Immature natural killer cell (primary cell): ENCODE measurements around the gene TUBGCP2. TPM values are rescaled to one million over a fixed set of nuclear protein-coding genes. Genes with fewer than 3 reads are reported as not detected.
A peak's percentile ranks its signal among the peaks of the same experiment; 100 is the strongest.
"Not testable (repeated sequence)": the region's sequence is repeated elsewhere in the genome, so short reads cannot be mapped to it uniquely, and the experiment has no call there.

ENCODE experiments used
- DNase-seq, 3 donors: peaks; one replicate each; pipeline ENCODE4 v3.0.0; 2022; ENCODE audit warnings: mixed read lengths in 1 of 3
- H3K27ac Mint-ChIP-seq, 6 donors: one replicate each; pipeline ENCODE4 v1.8.0; 2020; ENCODE audit warnings: mixed read lengths in 6 of 6, mild to moderate bottlenecking in 5 of 6, inconsistent platforms in 4 of 6, moderate library complexity in 3 of 6
- H3K27me3 Mint-ChIP-seq, 3 donors: one replicate each; pipeline ENCODE4 v1.8.0; 2020 to 2021; ENCODE audit warnings: low read depth in 3 of 3, mild to moderate bottlenecking in 3 of 3, mixed read lengths in 3 of 3, moderate library complexity in 3 of 3, inconsistent platforms in 1 of 3
- H3K36me3 Mint-ChIP-seq, 3 donors: one replicate each; pipeline ENCODE4 v1.8.0; 2020; ENCODE audit warnings: mixed read lengths in 3 of 3, inconsistent platforms in 2 of 3, mild to moderate bottlenecking in 2 of 3
- H3K4me1 Mint-ChIP-seq, 2 donors: one replicate each; pipeline ENCODE4 v1.8.0; 2020; ENCODE audit warnings: inconsistent platforms in 2 of 2, mild to moderate bottlenecking in 2 of 2, mixed read lengths in 2 of 2, moderate library complexity in 1 of 2
- H3K4me3 Mint-ChIP-seq, 5 donors: one replicate each; pipeline ENCODE4 v1.8.0; 2020; ENCODE audit warnings: mild to moderate bottlenecking in 5 of 5, mixed read lengths in 5 of 5, inconsistent platforms in 3 of 5, moderate library complexity in 3 of 5
- H3K9me3 Mint-ChIP-seq, 6 donors: one replicate each; pipeline ENCODE4 v1.8.0; 2020; ENCODE audit warnings: mild to moderate bottlenecking in 6 of 6, mixed read lengths in 6 of 6, inconsistent platforms in 4 of 6, moderate library complexity in 3 of 6
- polyA plus RNA-seq, 3 donors: library from polyadenylated mRNA; unstranded; fragments of 300-500 nt; fragmentation: Illumina TruSeq; gene quantifications; one replicate each; pipeline ENCODE4 v1.2.3, GENCODE V29; 2021

Gene TUBGCP2
- polyA plus RNA-seq, 3 donors from 2014 or later: 11.0 to 44.3 (median 27.5) TPM

DNA sequence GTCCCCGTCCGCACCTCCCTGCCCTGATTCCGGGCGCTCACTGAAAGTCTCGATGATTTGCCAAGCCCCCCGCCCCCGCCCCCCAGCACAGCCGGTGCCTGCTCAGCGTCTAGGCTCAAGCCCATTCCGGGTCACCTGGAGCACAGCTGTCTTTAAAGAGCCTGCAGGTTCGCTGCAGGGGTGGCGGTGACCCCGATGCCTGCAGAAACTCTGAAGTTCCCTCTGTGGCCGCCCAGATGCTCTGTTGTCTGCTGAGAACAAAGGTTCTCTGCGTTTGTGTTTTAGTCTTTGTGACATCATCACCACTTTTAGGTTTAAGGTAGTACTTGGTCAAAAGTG lies 70.2 kb downstream of the TUBGCP2 start:
- H3K27me3 Mint-ChIP-seq: peaks cover 8 to 17% (median 14%) of the 10 kb centered on the region in 3 donors
- no peak for DNase-seq
- H3K36me3 Mint-ChIP-seq: no peaks in the 10 kb centered on the region
- peaks cover 15 to 30% of the 10 kb centered on the region in 2 donors for H3K4me1 Mint-ChIP-seq
- H3K4me3 Mint-ChIP-seq: peak overlapping the region in 2 of 5 donors; percentile 35 to 49
- H3K9me3 Mint-ChIP-seq: no peaks in the 10 kb centered on the region
- no peak overlapping the region for H3K27ac Mint-ChIP-seq

GRCh38 chr10:133237588-133238465 lies 70.8 kb downstream of the TUBGCP2 start, which contains the start of gene VENTX:
Gene VENTX, plus strand, starts transcription at chr10:133237855. Its CDS starts 60 bp downstream, at chr10:133237915.
- peaks cover 15 to 27% of the 10 kb centered on the region in 2 donors for H3K4me1 Mint-ChIP-seq
- H3K9me3 Mint-ChIP-seq: no peaks in the 10 kb centered on the region
- H3K4me3 Mint-ChIP-seq: peak within 1 kb of the TSS in 2 of 5 donors; percentile 35 to 49
- H3K27me3 Mint-ChIP-seq: peaks cover 11 to 16% (median 14%) of the 10 kb centered on the region in 3 donors
- no peaks in the 10 kb centered on the region for H3K36me3 Mint-ChIP-seq
- H3K27ac Mint-ChIP-seq: no peak within 1 kb of the TSS
- no peak for DNase-seq

DNA sequence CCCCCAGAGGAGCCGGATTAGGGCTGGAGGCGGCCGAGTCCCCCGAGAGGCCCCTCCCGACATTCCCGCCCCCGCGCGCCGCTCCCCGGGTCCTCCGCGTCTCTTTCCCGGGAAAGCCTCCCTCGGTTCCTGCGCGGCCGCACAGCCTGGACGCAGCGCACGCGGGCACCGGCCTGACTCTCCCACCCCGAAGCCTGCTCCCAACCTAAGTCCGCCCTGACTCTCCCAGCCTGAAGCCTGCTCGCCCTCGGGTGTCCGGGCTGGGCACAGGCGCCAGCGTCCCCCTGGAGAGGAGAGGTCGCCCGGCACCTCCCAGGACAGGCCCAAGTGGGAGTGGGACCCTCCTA lies 71.5 kb downstream of the TUBGCP2 start:
- Mint-ChIP-seq H3K27ac (no peak overlapping the region), H3K27me3 (peaks cover 11 to 17% (median 16%) of the 10 kb centered on the region in 3 donors), H3K4me3 (no peak overlapping the region)

GRCh38 chr10:133236401-133237240 lies 72.1 kb downstream of the TUBGCP2 start:
- no peaks in the 10 kb centered on the region for H3K36me3 Mint-ChIP-seq
- no peak for DNase-seq

More for the DNA sequence above, 71.5 kb downstream of the TUBGCP2 start:
- Mint-ChIP-seq H3K9me3 (no peaks in the 10 kb centered on the region), H3K4me1 (peaks cover 15 to 21% of the 10 kb centered on the region in 2 donors), H3K36me3 (no peaks in the 10 kb centered on the region)
- DNase-seq: no peak

GRCh38 chr10:133235932-133236331 lies 72.7 kb downstream of the TUBGCP2 start:
- no peak for DNase-seq
- Mint-ChIP-seq H3K27me3 (peaks cover 11 to 16% (median 11%) of the 10 kb centered on the region in 3 donors), H3K4me3 (peak overlapping the region; percentile 27 to 75 (median 57)), H3K4me1 (peaks cover 5 to 12% of the 10 kb centered on the region in 2 donors), H3K36me3 (no peaks in the 10 kb centered on the region), H3K9me3 (no peaks in the 10 kb centered on the region), H3K27ac (no peak overlapping the region)

More at GRCh38 chr10:133236401-133237240, 72.1 kb downstream of the TUBGCP2 start:
- no peaks in the 10 kb centered on the region for H3K9me3 Mint-ChIP-seq
- no peak overlapping the region for H3K4me3 Mint-ChIP-seq
- peaks cover 11 to 17% (median 14%) of the 10 kb centered on the region in 3 donors for H3K27me3 Mint-ChIP-seq
- no peak overlapping the region for H3K27ac Mint-ChIP-seq
- peaks cover 12 to 19% of the 10 kb centered on the region in 2 donors for H3K4me1 Mint-ChIP-seq

DNA sequence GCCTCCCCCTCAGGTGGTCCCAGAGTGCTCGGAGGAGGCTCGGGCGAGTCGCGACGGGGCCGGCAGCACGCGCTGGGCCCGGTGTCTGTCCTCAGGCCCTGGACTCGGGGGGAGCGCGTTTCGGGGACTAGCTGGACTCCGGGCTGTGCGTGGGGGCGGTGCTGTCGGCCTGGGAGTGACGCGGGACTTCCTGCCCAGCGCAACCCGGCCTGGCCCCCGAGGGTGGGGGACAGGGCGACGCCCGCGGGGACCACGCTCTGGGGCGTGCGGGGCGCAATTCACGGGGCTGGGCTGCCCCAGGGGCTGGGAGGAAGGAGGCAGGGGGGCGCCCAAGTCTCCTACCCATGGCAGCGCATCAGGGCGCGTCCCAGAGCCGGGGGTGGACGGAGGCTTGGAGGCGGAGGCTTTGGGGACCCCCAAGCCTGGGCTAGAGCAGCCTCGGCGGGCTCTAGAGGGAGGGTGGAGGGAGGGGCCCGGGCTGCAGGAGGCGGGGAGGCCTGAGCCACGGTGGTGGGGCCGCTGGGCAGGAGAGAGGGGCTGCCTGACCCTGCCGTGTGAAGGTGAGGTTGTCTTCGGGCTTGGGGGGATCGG lies 73.3 kb downstream of the TUBGCP2 start:
- peak in 2 of 3 donors; percentile 9 to 18 for DNase-seq
- H3K27ac Mint-ChIP-seq: peak overlapping the region in 1 of 6 donors; percentile 46
- H3K36me3 Mint-ChIP-seq: no peaks in the 10 kb centered on the region
- peak overlapping the region; percentile 50 to 75 (median 59) for H3K4me3 Mint-ChIP-seq
- H3K4me1 Mint-ChIP-seq: peaks cover 0 to 8% of the 10 kb centered on the region in 2 donors
- no peaks in the 10 kb centered on the region for H3K9me3 Mint-ChIP-seq
- peaks cover 9 to 14% (median 11%) of the 10 kb centered on the region in 3 donors for H3K27me3 Mint-ChIP-seq

DNA sequence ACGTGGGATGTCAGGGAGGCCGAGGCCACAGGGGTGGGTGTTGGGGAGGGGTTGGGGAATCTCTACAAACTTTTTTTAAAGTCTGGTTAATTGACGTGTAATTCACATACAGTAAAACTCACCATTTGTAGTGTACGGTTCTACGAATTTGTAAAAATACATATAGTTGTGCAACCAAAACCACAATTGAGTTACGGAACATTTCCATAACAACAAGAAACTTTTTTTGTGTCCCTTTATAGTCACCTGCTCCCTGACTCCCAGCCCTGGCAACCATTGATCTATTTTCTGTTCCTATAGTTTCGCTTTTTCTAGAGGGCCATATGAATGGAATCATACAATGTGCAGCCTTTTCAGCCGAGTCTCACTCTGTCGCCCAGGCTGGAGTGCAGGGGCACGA lies 73.9 kb downstream of the TUBGCP2 start:
- DNase-seq, H3K36me3 Mint-ChIP-seq, H3K9me3 Mint-ChIP-seq, H3K4me1 Mint-ChIP-seq: not testable (repeated sequence)
- peak overlapping the region in 1 of 6 donors; percentile 28 for H3K27ac Mint-ChIP-seq
- peak overlapping the region; percentile 50 to 70 (median 59) for H3K4me3 Mint-ChIP-seq
- peaks cover 8 to 14% (median 11%) of the 10 kb centered on the region in 3 donors for H3K27me3 Mint-ChIP-seq

DNA sequence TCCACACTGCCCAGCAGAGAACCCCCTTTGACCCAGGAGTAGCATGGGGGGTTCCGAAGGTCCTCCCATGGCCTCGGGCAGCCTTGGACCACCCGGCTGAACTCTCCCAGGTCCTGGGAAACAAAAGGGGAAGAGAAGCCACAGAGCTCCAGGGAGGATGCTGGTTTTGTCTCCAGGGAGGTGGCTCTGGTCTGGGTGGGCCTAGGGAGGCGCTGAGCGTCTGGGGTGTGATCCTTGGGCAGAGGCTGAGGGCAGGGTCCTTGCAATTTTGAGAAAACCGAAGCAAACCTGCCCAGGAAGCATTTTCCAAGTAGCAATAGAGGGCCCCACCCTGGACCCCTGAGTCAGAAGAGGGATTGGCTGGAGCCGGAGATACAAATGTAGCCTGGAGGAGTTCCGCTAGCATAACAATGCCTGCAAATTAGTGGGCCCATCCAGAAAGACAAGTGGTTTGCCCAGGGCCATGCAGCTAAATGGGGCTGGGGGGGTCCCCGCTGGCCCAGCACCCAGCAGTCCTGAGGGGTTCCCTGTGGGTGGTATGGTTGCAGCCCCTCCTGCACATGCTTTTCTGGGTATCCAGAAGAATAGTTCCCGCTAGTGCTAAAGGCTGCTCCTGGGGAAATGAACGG lies 76.6 kb downstream of the TUBGCP2 start:
- H3K4me1 Mint-ChIP-seq: peaks cover 8 to 11% of the 10 kb centered on the region in 2 donors
- H3K27me3 Mint-ChIP-seq: peaks cover 10 to 26% (median 13%) of the 10 kb centered on the region in 3 donors
- no peak overlapping the region for H3K27ac Mint-ChIP-seq
- H3K36me3 Mint-ChIP-seq: no peaks in the 10 kb centered on the region
- H3K4me3 Mint-ChIP-seq: no peak overlapping the region
- no peak for DNase-seq
- H3K9me3 Mint-ChIP-seq: peaks cover 0 to 2% (median 0%) of the 10 kb centered on the region in 6 donors

GRCh38 chr10:133231244-133231945 lies 77.3 kb downstream of the TUBGCP2 start:
- Mint-ChIP-seq H3K36me3 (no peaks in the 10 kb centered on the region), H3K4me3 (peak overlapping the region in 2 of 5 donors; percentile 22 to 46)
- DNase-seq: no peak

DNA sequence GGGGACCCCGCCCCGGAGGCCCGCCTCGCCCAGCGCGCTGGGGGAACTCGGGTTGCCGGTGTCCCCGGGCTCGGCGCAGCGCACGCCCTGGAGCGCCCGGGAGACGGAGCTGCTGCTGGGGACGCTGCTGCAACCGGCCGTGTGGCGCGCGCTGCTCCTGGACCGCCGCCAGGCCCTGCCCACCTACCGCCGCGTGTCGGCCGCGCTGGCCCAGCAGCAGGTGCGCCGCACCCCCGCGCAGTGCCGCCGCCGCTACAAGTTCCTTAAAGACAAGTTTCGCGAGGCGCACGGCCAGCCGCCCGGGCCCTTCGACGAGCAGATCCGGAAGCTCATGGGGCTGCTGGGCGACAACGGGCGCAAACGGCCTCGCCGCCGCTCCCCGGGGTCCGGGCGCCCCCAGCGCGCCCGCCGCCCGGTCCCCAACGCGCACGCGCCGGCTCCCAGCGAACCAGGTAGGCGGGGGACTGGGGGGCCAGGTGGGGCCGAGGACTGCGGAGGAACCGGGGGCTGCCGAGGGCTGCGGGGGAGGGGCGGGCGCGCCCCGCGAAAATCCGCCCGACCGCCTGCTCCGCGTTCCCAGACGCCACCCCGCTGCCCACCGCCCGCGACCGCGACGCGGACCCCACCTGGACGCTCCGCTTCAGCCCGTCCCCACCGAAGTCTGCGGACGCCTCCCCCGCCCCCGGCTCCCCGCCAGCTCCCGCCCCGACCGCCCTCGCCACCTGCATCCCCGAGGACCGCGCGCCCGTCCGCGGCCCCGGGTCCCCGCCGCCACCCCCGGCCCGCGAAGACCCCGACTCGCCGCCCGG lies 78.1 kb downstream of the TUBGCP2 start:
- no peak for DNase-seq

More at GRCh38 chr10:133231244-133231945, 77.3 kb downstream of the TUBGCP2 start:
- no peak overlapping the region for H3K27ac Mint-ChIP-seq
- peaks cover 12 to 28% (median 13%) of the 10 kb centered on the region in 3 donors for H3K27me3 Mint-ChIP-seq
- peaks cover 8 to 11% of the 10 kb centered on the region in 2 donors for H3K4me1 Mint-ChIP-seq
- H3K9me3 Mint-ChIP-seq: peaks cover 0 to 2% (median 0%) of the 10 kb centered on the region in 6 donors

DNA sequence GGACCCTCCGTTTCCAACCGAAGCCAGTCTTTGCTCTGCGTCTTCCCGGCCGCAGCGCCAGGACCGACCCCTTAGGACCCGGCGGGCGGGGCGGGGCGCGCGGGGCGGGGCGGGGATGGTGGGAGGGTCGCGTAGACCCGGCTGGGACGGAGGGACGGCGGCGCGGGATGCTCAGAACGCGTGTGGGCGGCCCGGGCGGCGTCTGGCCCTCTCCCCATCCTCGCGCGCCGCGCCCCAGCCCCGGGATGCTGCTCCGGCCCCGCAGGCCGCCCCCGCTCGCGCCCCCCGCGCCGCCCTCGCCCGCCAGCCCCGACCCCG lies 78.7 kb downstream of the TUBGCP2 start, which contains the start of gene UTF1:
Gene UTF1 (plus strand): TSS at position 174 of the 318 bp plus-strand sequence. CDS start 72 bp downstream, at position 246.
- no peak within 1 kb of the TSS for H3K27ac Mint-ChIP-seq
- H3K27me3 Mint-ChIP-seq: peaks cover 10 to 25% (median 13%) of the 10 kb centered on the region in 3 donors

More for the DNA sequence above, 78.1 kb downstream of the TUBGCP2 start:
- H3K4me3 Mint-ChIP-seq: no peak overlapping the region
- peaks cover 8 to 10% of the 10 kb centered on the region in 2 donors for H3K4me1 Mint-ChIP-seq
- H3K27me3 Mint-ChIP-seq: peaks cover 10 to 25% (median 13%) of the 10 kb centered on the region in 3 donors
- no peaks in the 10 kb centered on the region for H3K36me3 Mint-ChIP-seq
- peaks cover 0 to 2% (median 0%) of the 10 kb centered on the region in 6 donors for H3K9me3 Mint-ChIP-seq
- H3K27ac Mint-ChIP-seq: no peak overlapping the region

More for the DNA sequence above, 78.7 kb downstream of the TUBGCP2 start, which contains the start of gene UTF1:
- no peak for DNase-seq
- H3K36me3 Mint-ChIP-seq: no peaks in the 10 kb centered on the region
- peaks cover 0 to 2% (median 0%) of the 10 kb centered on the region in 6 donors for H3K9me3 Mint-ChIP-seq
- peaks cover 8 to 10% of the 10 kb centered on the region in 2 donors for H3K4me1 Mint-ChIP-seq
- peak within 1 kb of the TSS; percentile 47 to 65 (median 55) for H3K4me3 Mint-ChIP-seq
